NOMO-1 treated with dmso at 0.1 percent for 144 hours (cell line): Measurements from ENCODE around the gene CCBE1.

Source experiments
- DNase-seq: peaks from one replicate; lab custom pipeline; 2025; ENCODE audit not compliant: unreplicated experiment; lab: John Stamatoyannopoulos, UW

CCBE1 gene

DNA sequence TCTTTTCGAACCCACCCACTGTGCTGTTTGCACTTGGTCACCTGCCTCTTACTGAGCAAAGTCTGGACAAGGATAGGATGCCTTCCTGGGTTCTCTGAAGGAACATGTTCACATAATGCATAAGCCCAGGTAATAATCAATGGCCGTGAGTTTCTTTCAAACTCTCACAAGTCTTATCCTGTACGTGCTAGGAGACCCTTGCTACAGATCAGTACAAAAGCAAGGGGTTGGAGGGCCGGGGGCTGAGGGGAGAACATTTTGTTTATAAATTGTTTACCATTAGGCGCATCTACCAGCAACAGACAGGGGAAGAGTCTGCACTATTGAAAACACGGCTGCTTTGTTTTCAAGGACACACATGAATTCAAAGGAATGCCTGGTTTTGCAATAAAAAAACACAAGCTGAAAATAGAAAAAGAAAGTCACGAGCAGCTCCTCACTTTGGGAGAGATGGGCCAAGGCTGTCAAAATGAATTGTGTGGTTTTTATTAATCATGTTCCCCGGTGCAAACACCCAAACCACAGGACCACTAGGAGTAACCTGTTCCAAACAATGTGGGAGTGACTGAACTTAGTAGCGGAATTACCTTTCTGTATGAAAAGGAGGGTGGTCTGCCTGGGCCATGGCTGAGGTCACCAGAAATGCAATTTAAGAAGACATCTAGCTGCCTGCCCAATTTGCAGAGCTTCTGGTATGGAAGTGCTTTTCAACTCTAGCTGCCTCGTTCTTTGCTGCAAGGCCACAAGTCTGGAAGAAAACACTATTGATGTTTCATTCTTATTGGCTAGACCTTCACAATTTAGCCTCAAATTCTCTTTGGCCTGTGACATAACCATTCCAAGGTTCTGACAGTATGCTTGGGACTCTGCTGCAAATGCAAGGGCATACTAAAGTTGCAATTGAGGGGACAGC, 73.5 kb downstream of the CCBE1 start:
- no peak for DNase-seq

DNA sequence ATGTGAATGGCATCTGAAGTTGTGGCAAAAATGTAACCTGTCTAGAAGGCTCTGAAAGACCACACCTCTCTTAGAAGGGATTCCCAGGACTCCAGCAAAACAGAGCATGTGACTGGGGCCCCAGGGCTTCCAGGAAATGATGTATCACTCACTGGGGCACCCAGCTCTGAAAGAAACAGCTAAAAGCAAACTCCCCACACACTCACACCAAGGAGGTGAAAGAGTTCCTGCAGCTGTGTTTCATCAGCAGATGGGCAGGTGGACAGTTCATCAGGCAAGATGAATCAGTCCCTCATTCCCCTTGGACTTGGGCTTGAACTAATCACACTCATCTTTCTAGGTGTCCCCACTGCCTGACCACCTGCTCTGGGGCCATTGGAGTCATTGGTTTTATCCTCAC, 76.2 kb downstream of the CCBE1 start:
- no peak for DNase-seq

- DNase-seq, result no peak
These were observed 76.8 kb downstream of the CCBE1 start for GRCh38 chr18:59620381-59620780.

GRCh38 chr18:59619816-59620215, 77.4 kb downstream of the CCBE1 start:
- no peak for DNase-seq

DNA sequence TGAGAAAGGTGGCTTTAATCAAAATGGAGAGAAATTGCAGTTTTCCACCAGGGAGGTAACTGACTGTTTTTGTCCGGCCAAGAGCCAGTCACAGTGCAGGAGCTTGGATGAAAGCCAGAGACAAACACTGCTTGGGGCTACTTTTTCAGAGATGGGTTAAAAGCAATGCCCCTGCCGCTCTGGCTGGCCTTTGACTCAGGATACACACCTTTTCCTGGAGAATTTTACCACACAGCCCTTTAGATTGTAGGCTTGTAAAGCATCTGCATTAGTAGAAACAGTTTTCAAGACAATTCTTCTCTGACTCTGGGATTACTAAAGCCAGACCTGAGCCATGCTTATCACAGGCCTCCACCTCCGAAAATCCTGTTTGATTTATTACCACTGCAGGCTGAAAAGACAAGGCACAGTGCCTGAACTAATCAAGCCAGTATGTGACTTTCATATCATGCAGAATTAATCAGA, 79.7 kb downstream of the CCBE1 start:
- DNase-seq, result no peak

- no peak for DNase-seq
These were observed 80.7 kb downstream of the CCBE1 start for GRCh38 chr18:59616501-59616900.

- DNase-seq, result no peak
These were observed 83.3 kb downstream of the CCBE1 start for GRCh38 chr18:59613903-59614302.

DNA sequence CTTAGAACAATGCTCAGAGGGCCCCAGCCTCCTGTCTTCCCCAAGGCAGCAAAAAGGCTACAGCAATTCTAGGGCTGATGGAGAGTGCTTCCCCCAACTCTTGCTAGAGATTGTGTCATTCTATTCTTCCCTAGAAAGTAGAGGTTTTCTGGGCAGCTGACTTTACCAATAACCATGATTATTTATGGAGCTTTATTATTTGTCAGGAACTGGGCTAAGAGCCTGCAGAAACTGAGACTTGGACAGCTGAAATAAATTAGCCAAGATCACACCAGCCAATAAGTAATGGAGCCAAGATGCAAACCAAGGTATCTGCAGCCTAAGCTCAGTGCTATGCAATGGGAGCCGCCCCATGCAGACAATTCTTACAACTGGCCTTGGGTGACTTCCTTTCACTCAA, 84.8 kb downstream of the CCBE1 start:
- DNase-seq, result no peak

DNA sequence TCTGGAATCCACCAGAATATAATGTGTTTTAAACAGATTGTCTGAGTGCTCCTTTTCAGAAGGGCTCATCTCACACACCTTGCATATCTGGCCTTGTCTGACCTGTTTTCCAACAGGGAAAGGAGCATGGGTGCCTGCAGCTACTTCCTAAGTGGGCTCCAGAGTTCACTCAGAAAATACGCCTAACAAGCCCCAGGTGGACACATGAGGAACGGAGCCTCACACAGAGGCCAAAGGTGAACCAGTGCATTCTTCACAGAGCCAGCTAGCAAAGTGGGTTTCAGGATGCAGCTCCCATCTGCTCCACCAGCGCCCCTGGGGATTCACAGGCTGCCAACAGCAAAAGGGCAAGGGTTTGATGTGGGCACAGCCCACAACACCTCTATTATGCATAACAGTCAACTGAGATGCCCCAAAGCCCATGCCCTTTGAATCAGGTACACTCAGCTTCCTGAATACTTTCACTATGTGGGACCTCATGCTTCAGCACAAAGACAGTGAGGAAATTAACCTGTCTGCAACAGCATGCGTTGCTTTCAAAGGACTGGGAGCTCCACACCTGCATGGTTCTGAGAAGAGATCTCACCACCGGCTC, 86.6 kb downstream of the CCBE1 start:
- no peak for DNase-seq

GRCh38 chr18:59609654-59610053, 87.6 kb downstream of the CCBE1 start:
- DNase-seq, result no peak

- no peak for DNase-seq
These were observed 89.8 kb downstream of the CCBE1 start for GRCh38 chr18:59607471-59607870.

GRCh38 chr18:59607078-59607379, 90.2 kb downstream of the CCBE1 start:
- no peak for DNase-seq

GRCh38 chr18:59606193-59607077, 90.8 kb downstream of the CCBE1 start:
- no peak for DNase-seq

DNA sequence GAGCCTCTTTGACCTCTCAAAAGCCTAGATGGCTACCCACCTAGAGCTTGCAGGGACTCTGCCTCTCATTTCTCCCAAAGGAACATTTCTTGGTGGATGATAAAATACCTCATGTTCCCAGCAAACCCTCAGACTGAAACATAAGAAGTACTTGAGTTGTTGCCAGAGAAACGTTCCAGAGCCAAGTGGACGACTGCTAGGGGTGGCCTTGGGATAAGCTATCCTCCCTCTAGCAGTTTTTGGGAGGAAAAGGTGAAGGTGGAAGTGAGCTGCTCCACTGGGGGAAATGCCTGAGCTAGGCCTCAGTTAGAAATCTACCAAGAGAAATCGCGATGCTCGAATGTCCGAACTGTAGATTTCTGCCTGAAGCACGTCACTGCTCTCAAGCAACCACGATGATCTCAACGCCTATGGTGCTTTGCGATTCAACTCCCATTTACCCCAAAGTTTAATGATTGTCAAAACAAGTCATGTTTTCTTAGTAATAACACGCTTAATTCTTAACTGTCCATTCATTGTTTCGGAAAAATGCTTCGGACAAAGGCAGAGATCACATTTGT, 91.5 kb downstream of the CCBE1 start:
- no peak for DNase-seq

DNA sequence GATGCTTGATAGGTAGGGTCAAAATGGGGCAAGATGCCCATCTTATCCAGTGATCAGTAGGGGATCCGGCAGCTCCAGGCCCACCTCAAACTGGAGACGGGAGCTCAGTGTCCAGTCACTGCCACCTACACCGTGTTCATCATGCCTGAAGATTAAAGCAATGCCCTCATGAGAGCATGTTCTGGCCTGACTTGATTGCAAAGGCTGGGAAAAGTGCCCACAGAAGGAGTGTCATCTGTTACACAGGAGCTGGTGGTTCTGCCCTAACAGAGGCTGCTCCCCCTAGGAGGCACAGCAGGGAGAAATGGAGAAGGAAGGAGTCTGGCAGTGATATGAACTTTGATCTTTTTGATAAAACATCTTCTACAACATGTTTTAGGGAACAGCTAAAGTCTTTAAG, 92.3 kb downstream of the CCBE1 start:
- DNase-seq, result no peak

DNA sequence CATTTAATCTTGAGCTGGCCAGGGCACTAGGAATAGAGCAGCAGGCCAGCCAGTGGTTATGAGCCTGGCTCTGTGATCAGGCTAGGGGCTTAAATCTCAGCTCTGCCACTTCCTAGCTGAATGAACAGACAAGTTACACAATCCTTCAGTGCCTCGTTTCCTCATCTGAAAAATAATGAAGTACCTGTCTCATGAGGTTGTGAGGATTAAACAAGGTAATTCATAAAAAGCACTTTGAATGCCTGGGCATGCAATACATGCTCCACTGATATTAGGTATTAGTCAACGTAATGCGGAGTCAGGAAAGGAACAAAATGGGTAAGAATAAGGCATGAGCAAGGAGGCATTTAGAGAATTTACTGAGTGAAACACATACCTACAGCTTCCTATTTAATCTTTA, 100.2 kb downstream of the CCBE1 start:
- no peak for DNase-seq

- DNase-seq, result no peak
These were observed 103.9 kb downstream of the CCBE1 start for GRCh38 chr18:59593291-59593717.

- DNase-seq, result no peak
These were observed 104.6 kb downstream of the CCBE1 start for GRCh38 chr18:59592624-59593023.

GRCh38 chr18:59582395-59582794, 114.8 kb downstream of the CCBE1 start:
- DNase-seq, result no peak

DNA sequence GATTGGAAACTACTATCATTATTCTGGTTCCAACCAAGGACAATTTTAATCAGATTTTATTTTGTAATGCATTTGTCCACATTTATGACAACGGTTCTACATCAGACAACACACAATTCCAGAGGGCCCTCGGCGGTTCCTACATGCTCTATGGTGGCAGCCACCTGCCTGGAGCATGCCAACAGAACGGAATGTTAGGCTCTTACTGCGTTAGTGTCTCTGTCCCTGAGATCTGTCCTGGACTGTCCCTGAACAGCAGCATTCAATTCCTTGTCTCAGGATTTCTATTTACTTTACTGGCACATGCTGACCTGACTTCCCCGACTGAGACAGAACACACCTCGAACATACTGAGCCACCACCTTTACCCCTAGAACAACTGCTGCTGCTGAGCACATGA, 117.7 kb downstream of the CCBE1 start:
- no peak for DNase-seq

- DNase-seq, result no peak
These were observed 119.9 kb downstream of the CCBE1 start for GRCh38 chr18:59577386-59577655.
